Upper lobe of right lung (tissue), 1 donor: ENCODE results near the gene SEMA6A. TPM values are rescaled to one million over a fixed set of nuclear protein-coding genes. Genes with fewer than 3 reads are reported as not detected.

Source experiments
- ATAC-seq: fragments of 200-7000 bp; cut with Tn5 transposase; one replicate; pipeline ENCODE4 v1.9.1; 2020; ENCODE audit warnings: mild to moderate bottlenecking, moderate library complexity
- DNase-seq: peaks from one replicate; pipeline ENCODE4 v3.0.0-alpha.2; 2020
- H3K27ac ChIP-seq: fragments of 200-600 bp; one replicate; pipeline ENCODE4 v1.8.0; 2022
- H3K27me3 ChIP-seq: fragments of 200-600 bp; one replicate; pipeline ENCODE4 v1.8.0; 2022; ENCODE audit warnings: mild to moderate bottlenecking
- H3K36me3 ChIP-seq: fragments of 200-600 bp; one replicate; pipeline ENCODE4 v1.8.0; 2022
- H3K4me1 ChIP-seq: fragments of 200-600 bp; one replicate; pipeline ENCODE4 v1.8.0; 2022
- H3K4me3 ChIP-seq: fragments of 200-600 bp; one replicate; pipeline ENCODE4 v1.8.0; 2022; ENCODE audit warnings: mild to moderate bottlenecking
- H3K9me3 ChIP-seq: fragments of 200-600 bp; one replicate; pipeline ENCODE4 v1.8.0; 2022
- CTCF ChIP-seq: fragments of 200-600 bp; IDR thresholded peaks from one replicate; pipeline ENCODE4 v1.8.0; 2022; ENCODE audit warnings: antibody characterized with exemption
- intact Hi-C: fragments of 100-400 bp; cut with DNase I; formaldehyde crosslinking; loops from one replicate; pipeline ENCODE4 v1.11.0; 2022
- total RNA-seq: library from RNA; stranded (reverse); fragmentation: NEBNext Ultra II Directional; extraction: Animal tissue kit (Norgen Biotek cat#: 25700); gene quantifications from one replicate; pipeline ENCODE4 v1.2.1, GENCODE V29; 2021
- donor health status: DM: no; HTN: yes; CAD: no; lungs with severe emphysema.

SEMA6A gene
- total RNA-seq, 1 donor from 2014 or later, result 33.3 TPM

GRCh38 chr5:116579144-116579543 is 4.5 kb upstream of the SEMA6A start:
- H3K9me3 ChIP-seq, result no peaks in the 10 kb centered on the region
- no peak for ATAC-seq
- no peaks in the 10 kb centered on the region for H3K36me3 ChIP-seq
- H3K4me1 ChIP-seq, result peaks cover 11% of the 10 kb centered on the region
- H3K27me3 ChIP-seq, result peaks cover 10% of the 10 kb centered on the region
- no peak overlapping the region for H3K4me3 ChIP-seq
- no peak for TF ChIP-seq CTCF
- DNase-seq, result no peak
- intact Hi-C loops, result no loop called here
- H3K27ac ChIP-seq, result no peak overlapping the region

GRCh38 chr5:116578676-116579075 is 4.1 kb upstream of the SEMA6A start:
- intact Hi-C loops, result no loop called here
- Histone ChIP-seq H3K4me3 (no peak overlapping the region), H3K9me3 (no peaks in the 10 kb centered on the region), H3K27ac (no peak overlapping the region), H3K4me1 (peaks cover 11% of the 10 kb centered on the region), H3K36me3 (no peaks in the 10 kb centered on the region), H3K27me3 (peaks cover 15% of the 10 kb centered on the region)
- DNase-seq (no peak), ATAC-seq (no peak)
- no peak for TF ChIP-seq CTCF

GRCh38 chr5:116577064-116577788 is 2.6 kb upstream of the SEMA6A start:
- Histone ChIP-seq H3K9me3 (no peaks in the 10 kb centered on the region), H3K27me3 (peaks cover 29% of the 10 kb centered on the region), H3K36me3 (no peaks in the 10 kb centered on the region), H3K4me3 (no peak overlapping the region), H3K4me1 (peaks cover 17% of the 10 kb centered on the region), H3K27ac (no peak overlapping the region)
- no peak for DNase-seq
- intact Hi-C loops, result no loop called here
- TF ChIP-seq CTCF, result no peak
- no peak for ATAC-seq

GRCh38 chr5:116576053-116576713 is 1.6 kb upstream of the SEMA6A start:
- no peaks in the 10 kb centered on the region for H3K36me3 ChIP-seq
- peak; percentile 74 for TF ChIP-seq CTCF
- peaks cover 17% of the 10 kb centered on the region for H3K4me1 ChIP-seq
- intact Hi-C loops, result no loop called here
- no peaks in the 10 kb centered on the region for H3K9me3 ChIP-seq
- ATAC-seq (peak; percentile 68), DNase-seq (peak; percentile 69)
- H3K4me3 ChIP-seq, result peak overlapping the region; percentile 66
- peaks cover 33% of the 10 kb centered on the region for H3K27me3 ChIP-seq
- peak overlapping the region; percentile 20 for H3K27ac ChIP-seq

- H3K36me3 ChIP-seq, result no peaks in the 10 kb centered on the region
- intact Hi-C loops, result no loop called here
- ATAC-seq (no peak), DNase-seq (peak; percentile 57)
- peaks cover 33% of the 10 kb centered on the region for H3K27me3 ChIP-seq
- peak overlapping the region; percentile 20 for H3K27ac ChIP-seq
- peaks cover 17% of the 10 kb centered on the region for H3K4me1 ChIP-seq
- H3K4me3 ChIP-seq, result peak overlapping the region; percentile 66
- no peak for TF ChIP-seq CTCF
- no peaks in the 10 kb centered on the region for H3K9me3 ChIP-seq
Measured at GRCh38 chr5:116575326-116576052, 866 bp upstream of the SEMA6A start.
